ENCODE data around the gene NPFFR1.

- TF ChIP-seq POLR2AphosphoS5 (IDR thresholded peaks at IDR 0.05; ENCODE audit: borderline replicate concordance, low read depth, low read length), result no peak
- no peak for TF ChIP-seq EZH2 (IDR thresholded peaks at IDR 0.05)
- no peak for TF ChIP-seq FOXP2 (optimal IDR thresholded peaks at IDR 0.05; ENCODE audit: control extremely low read depth, extremely low read length, insufficient read depth)
Measured at GRCh38 chr10:70198696-70199466, 84.9 kb downstream of the NPFFR1 start.
